GM19397 (cell line): Measurements from ENCODE around the gene TMCO2.
A peak's percentile ranks its signal among the peaks of the same experiment; 100 is the strongest.

Experiments
- ATAC-seq: cut with Tn5 transposase; IDR thresholded peaks from one replicate; pipeline ENCODE4 v1.9.1; 2021; ENCODE audit warnings: mild to moderate bottlenecking, moderate library complexity; ENCODE audit not compliant: unreplicated experiment

The TMCO2 gene

GRCh38 chr1:40257313-40257687 is 9.6 kb downstream of the TMCO2 start:
- no peak for ATAC-seq

- peak; percentile 91 for ATAC-seq
Measured at GRCh38 chr1:40257688-40258444, 10.1 kb downstream of the TMCO2 start, which contains the start of gene ZMPSTE24. Gene ZMPSTE24, plus strand, starts transcription at chr1:40258236. Its CDS starts 36 bp downstream, at chr1:40258272.

DNA sequence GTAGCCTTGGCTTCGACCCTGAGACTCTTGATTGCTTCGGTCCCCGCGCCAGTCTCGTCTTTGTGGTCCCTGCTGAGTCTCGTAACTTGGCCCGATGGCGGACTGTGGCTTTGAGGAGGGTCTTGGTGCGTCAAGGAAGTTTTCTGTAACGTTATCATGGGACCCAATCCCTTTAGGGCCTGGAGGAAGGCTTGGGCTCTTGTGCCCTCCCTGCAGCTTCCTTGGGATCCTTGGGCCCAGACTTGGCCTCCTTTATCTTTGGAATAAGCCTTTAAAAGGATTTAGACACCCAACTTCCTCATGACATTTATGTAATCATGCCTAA is 10.7 kb downstream of the TMCO2 start:
- no peak for ATAC-seq

DNA sequence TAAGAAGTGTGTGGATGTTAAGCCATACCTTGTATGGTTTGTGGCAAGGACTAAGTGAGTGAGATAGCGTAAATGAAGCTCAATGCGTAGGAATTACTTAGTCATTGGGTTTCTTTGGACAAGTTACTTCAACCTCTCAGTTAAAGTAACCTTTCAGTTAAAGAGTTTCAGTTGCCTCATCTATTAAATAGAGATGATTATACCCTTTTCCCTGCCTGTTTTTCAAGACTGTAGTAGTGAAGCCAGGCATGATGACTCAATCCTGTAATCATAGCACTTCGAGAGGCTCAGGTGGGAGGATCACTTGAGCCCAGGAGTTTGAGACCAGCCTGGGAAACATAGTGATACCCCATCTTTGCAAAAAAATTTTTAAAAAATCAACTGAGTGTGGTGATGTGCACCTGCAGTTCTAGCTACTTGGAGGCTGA is 16.6 kb downstream of the TMCO2 start:
- no peak for ATAC-seq

DNA sequence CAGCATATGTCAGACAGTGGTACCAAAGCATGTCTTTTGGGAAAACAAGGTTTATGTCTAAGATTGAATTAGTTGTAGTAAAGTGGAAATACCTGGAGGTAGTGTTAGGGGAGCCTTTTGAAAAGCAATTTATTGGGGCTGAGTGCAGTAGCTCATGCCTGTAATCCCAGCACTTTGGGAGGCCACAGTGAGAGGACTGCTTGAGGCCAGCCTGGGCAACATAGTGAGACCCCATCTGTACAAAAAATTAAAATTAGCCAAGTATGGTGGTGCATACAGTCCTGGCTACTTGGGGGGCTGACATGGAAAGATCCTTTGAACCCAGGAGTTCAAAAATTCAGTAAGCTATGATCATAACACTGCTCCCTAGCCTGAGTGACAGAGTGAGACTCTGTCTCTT is 17.6 kb downstream of the TMCO2 start:
- no peak for ATAC-seq

DNA sequence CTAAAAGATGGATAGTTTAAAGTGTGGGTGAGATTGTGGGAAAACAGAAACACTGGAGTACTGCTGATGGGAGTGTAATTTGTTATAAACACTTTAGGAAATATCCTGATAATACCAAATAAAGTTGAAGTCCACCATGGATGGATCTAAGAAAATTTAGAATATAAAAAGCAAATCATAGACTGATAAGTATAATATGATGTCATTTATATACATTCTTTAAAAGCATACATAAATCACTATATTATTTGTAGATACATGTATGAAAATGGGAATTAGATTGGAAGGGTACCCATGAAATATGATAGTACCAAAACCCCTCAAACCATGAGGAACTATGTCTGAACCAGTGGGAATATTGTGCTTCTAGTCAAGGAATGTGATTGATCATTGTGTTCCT is 18.2 kb downstream of the TMCO2 start:
- no peak for ATAC-seq

GRCh38 chr1:40266786-40267535 is 19.2 kb downstream of the TMCO2 start:
- no peak for ATAC-seq

DNA sequence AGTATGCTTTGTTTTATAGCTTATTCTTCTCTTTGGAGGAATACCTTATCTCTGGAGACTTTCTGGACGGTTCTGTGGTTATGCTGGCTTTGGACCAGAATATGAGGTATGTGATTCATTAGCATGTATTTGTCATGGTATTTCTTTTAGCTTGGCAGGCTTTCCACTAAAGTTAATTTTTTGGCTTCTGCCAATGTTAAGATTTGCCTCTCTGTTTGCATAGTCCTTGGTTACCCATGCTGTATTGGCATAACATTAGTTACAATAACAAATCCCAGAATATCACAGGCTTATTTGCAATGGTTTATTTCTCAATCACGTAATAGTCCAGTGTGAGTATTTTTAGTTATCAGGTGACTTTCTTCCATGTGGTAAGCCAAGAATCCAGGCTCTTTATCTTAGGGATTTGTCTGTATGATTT is 20.0 kb downstream of the TMCO2 start:
- no peak for ATAC-seq

DNA sequence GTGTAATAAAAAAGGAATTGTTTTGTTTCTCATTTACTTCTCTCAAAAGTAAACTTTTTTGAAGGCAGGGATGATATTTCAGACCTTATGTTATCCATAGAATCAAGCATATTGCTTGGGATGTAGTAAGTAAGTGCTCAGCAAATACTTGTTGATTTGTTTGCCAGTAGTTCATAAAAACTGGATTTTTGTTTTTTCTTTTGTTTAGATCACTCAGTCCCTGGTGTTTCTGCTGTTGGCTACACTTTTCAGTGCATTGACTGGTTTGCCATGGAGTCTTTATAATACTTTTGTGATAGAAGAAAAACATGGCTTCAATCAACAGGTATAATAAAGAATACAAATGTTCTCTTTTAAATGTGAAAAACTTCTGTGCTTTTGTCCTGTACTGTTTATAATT is 20.5 kb downstream of the TMCO2 start:
- ATAC-seq: no peak

- ATAC-seq: no peak
Measured at GRCh38 chr1:40270152-40270834, 22.6 kb downstream of the TMCO2 start.

DNA sequence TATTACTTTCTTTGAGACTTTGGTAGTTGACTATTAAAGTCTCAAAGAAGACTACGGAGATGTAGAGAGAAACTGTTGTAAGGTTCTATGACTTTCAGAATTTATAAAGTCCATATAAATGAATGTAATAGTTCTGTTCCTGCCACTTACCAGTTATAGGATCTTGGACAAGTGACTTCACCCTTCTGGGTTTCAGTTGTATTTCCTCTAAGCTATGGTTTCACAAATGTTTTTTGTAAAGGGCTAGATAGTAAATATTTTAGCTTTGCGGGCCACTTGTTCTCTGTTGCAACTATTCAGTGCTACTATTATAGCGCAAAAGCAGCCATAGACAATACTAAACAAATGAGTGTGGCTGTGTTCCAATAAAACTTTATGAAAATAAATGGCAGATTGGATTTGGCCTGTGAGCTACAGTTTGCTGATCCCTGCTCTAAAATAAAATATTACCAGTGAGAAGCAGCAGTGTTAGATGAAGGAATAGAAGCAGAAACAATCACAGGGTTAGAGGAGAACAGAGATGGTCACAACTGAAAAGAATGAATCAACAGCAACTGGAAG is 25.0 kb downstream of the TMCO2 start:
- ATAC-seq: no peak

GRCh38 chr1:40273547-40274166 is 25.9 kb downstream of the TMCO2 start:
- no peak for ATAC-seq

- ATAC-seq: no peak
Measured at GRCh38 chr1:40274331-40274730, 26.6 kb downstream of the TMCO2 start.

- ATAC-seq: no peak
Measured at GRCh38 chr1:40276122-40276521, 28.4 kb downstream of the TMCO2 start.

DNA sequence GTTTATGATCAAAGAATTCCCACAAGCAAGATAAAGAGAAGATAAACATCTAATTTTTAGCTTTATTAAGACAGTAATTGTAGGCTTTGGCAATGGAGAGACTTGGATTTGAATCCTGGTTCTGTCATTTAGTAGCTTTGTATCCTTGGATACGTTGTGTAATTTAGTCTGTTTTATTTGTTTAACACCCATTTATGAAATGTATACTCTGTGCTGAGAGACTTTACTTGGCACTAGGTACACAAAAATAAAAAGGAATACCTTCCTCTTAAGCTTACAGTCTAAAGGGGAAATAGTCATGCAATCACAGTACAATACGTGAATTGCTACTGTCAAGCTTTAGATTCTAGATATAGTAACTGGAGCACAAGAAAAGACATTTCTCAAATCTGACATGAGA is 34.1 kb downstream of the TMCO2 start:
- ATAC-seq: no peak

GRCh38 chr1:40291293-40291692 is 43.6 kb downstream of the TMCO2 start:
- no peak for ATAC-seq

DNA sequence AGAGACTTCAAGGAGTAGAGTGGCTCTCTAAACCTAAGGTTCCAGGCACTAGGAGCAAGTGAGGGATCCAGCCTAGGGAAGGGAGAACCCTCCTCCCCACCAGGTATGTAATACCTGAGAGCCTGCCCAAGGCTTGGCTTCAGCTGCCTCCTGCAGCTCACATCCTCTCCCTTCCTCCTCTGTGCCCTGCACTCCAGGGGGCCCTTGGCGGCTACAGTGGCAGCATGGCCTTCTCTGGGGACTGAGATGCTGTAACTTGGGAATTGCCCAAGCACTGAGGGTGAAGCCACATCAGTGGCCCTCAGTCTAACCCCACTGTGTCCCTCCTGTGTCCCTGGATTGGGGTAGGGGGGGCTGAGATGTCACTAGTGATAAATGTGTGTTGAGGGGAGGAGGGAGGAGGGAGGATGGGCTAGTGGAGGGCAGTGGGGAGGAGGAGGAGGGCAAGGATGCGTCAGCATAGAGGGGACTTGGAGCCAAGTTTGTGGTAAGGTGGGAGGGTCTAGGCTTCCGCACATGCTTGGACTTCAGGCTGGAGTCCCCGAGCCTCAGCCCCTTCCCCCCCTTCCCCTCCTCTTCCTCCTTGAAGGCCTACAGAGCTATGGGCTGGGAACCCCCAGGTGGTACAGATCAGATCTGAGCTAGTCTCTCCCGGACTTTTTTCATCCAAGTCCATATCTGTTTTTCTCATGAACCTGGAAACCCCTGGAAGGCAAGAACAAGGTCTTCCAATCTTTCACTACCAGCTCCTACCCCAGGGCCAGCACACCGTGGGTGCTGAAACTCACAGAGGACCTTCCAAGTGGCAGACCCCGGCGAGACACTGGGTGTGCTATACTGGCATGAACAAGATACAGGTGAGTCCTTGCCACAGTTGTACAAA is 51.9 kb downstream of the TMCO2 start:
- no peak for ATAC-seq

GRCh38 chr1:40300249-40300567 is 52.5 kb downstream of the TMCO2 start:
- ATAC-seq: no peak

DNA sequence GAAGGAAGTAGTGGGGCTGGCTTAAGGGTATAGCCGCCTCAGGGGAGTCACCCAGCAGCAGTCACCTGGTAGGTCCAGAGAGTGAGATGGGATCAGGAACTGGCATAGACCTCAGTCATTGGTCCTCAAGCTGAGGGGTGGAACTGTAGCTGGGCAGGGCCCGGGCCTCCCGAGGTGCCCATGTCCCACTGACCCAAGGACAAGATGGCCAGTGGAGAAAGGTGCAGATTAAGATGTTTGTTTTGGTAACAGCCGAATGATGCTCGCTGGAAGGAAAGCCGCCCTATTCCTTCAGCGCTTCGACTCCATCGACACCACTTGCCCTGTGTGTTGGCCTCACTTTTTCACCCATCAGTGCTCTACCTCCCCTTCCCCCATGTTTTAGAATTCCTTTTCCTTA is 52.9 kb downstream of the TMCO2 start:
- no peak for ATAC-seq

DNA sequence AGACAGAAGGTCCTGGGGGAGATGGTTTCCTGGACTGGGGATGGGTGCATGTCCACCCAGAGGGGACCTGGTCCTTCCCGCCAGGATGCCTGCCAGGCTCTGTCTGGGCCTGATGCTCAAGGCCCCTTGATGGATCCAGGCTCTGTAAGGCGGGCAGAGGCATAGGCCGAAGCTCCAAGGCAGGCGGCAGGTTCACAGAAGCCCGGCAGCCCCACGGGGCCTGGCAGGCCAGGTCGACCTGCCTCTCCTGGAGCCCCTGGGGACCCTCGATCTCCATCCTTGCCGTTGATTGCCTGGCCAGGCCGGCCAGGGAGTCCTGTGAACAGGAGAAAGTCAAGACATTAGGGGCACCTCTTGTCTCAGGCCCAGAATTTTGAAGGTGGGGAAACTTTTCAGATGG is 53.3 kb downstream of the TMCO2 start:
- ATAC-seq: no peak
